IMR-90 (cell line): ENCODE measurements around the gene SORD. TPM values are rescaled to one million over a fixed set of nuclear protein-coding genes. Genes with fewer than 3 reads are reported as not detected.
"Not testable (repeated sequence)": the region's sequence is repeated elsewhere in the genome, so short reads cannot be mapped to it uniquely, and the experiment has no call there.

Experiments
- ATAC-seq: fragments of 200-7000 bp; cut with Tn5 transposase; 2 replicates; pipeline ENCODE4 v1.9.1; 2020; ENCODE audit warnings: low read depth, mild to moderate bottlenecking, moderate library complexity
- BruUV-seq: library from RNA; stranded (reverse); fragments of 400-500 nt; replicated peaks from 2 replicates; lab custom pipeline; 2021; lab: Mats Ljungman, UMichigan
- CTCF ChIA-PET: fragments of 300-600 bp; formaldehyde crosslinking; extraction: SDS; loops from one replicate; lab custom pipeline; 2021; ENCODE audit warnings: antibody characterized with exemption; lab: Yijun Ruan, JAX
- POLR2A ChIA-PET: fragments of 300-600 bp; sonication (Branson Sonifier 250); formaldehyde crosslinking; loops from one replicate; lab custom pipeline; 2022; ENCODE audit warnings: antibody characterized with exemption; ENCODE audit not compliant: unreplicated experiment; lab: Charles Lee
- DNase-seq: peaks from one replicate; pipeline ENCODE4 v3.0.0; 2013
- H2AFZ ChIP-seq: replicated peaks from 2 replicates; pipeline ENCODE3; 2013; ENCODE audit warnings: low read length, mild to moderate bottlenecking; ENCODE audit not compliant: poor library complexity
- H2AK5ac ChIP-seq: 2 replicates; pipeline ENCODE4 v1.6.1; 2013; ENCODE audit warnings: low read depth, low read length, inconsistent platforms
- H2AK9ac ChIP-seq: replicated peaks from 2 replicates; pipeline ENCODE3; 2013; ENCODE audit warnings: mild to moderate bottlenecking, low read depth, low read length, moderate library complexity; ENCODE audit not compliant: poor library complexity
- H2BK120ac ChIP-seq: 2 replicates; pipeline ENCODE4 v1.6.1; 2013; ENCODE audit warnings: low read depth, low read length, inconsistent platforms
- H2BK15ac ChIP-seq: 3 replicates; pipeline ENCODE4 v1.6.1; 2013; ENCODE audit warnings: low read depth, low read length, inconsistent platforms
- H2BK20ac ChIP-seq: 2 replicates; pipeline ENCODE4 v1.6.1; 2013; ENCODE audit warnings: low read depth, mild to moderate bottlenecking, inconsistent platforms, low read length, moderate library complexity
- H2BK5ac ChIP-seq: 2 replicates; pipeline ENCODE4 v1.6.1; 2013; ENCODE audit warnings: mild to moderate bottlenecking, low read depth, low read length, inconsistent platforms; ENCODE audit not compliant: poor library complexity, severe bottlenecking
- H3K14ac ChIP-seq: replicated peaks from 2 replicates; pipeline ENCODE4 v1.6.1; 2013; ENCODE audit warnings: low read depth, low read length, inconsistent platforms
- H3K18ac ChIP-seq: 2 replicates; pipeline ENCODE4 v1.6.1; 2013; ENCODE audit warnings: low read depth, low read length, control low read depth
- H3K23ac ChIP-seq: 2 replicates; pipeline ENCODE4 v1.6.1; 2013; ENCODE audit warnings: low read depth, low read length, inconsistent platforms
- H3K27ac ChIP-seq: 2 replicates; pipeline ENCODE4 v1.5.1; 2013; ENCODE audit warnings: mild to moderate bottlenecking, control low read depth, low read length; ENCODE audit not compliant: insufficient read depth
- H3K27me3 ChIP-seq: 2 replicates; pipeline ENCODE4 v1.6.1; 2013; ENCODE audit warnings: low read length; ENCODE audit not compliant: control insufficient read depth, insufficient read depth
- H3K36me3 ChIP-seq: 2 replicates; pipeline ENCODE4 v1.6.1; 2013; ENCODE audit warnings: low read length, mixed read lengths; ENCODE audit not compliant: control insufficient read depth, insufficient read depth
- H3K4ac ChIP-seq: 2 replicates; pipeline ENCODE4 v1.6.1; 2013; ENCODE audit warnings: low read depth, low read length, inconsistent platforms
- H3K4me1 ChIP-seq: 2 replicates; pipeline ENCODE4 v1.6.1; 2013; ENCODE audit warnings: low read length, mixed read lengths; ENCODE audit not compliant: control insufficient read depth, insufficient read depth
- H3K4me2 ChIP-seq: 2 replicates; pipeline ENCODE4 v1.6.1; 2013; ENCODE audit warnings: low read depth, mild to moderate bottlenecking, control low read depth, low read length, moderate library complexity
- H3K4me3 ChIP-seq: 2 replicates; pipeline ENCODE4 v1.5.1; 2013; ENCODE audit warnings: low read depth, mild to moderate bottlenecking, control low read depth, low read length, moderate library complexity; ENCODE audit not compliant: insufficient read depth
- H3K56ac ChIP-seq: 2 replicates; pipeline ENCODE4 v1.6.1; 2013; ENCODE audit warnings: low read length, inconsistent platforms; ENCODE audit not compliant: insufficient read depth; ENCODE audit errors: extremely low read depth
- H3K79me1 ChIP-seq, 2 experiments: 2 replicates each; pipeline ENCODE4 v1.6.1; 2013; ENCODE audit warnings: low read length in 2 of 2, inconsistent platforms in 1 of 2, low read depth in 1 of 2
- H3K9ac ChIP-seq: 2 replicates; pipeline ENCODE4 v1.6.1; 2013; ENCODE audit warnings: low read depth, low read length, control low read depth
- H3K9me1 ChIP-seq: 2 replicates; pipeline ENCODE4 v1.6.1; 2013; ENCODE audit warnings: low read length, inconsistent platforms; ENCODE audit not compliant: insufficient read depth
- H3K9me3 ChIP-seq: 2 replicates; pipeline ENCODE4 v1.6.1; 2013; ENCODE audit warnings: low read length; ENCODE audit not compliant: control insufficient read depth, insufficient read depth
- H4K20me1 ChIP-seq: 2 replicates; pipeline ENCODE4 v1.6.1; 2013; ENCODE audit warnings: low read length, inconsistent platforms; ENCODE audit not compliant: insufficient read depth
- H4K5ac ChIP-seq: 2 replicates; pipeline ENCODE4 v1.6.1; 2013; ENCODE audit warnings: mild to moderate bottlenecking, low read depth, low read length, control low read depth
- H4K8ac ChIP-seq, 2 experiments: 2 replicates each; pipeline ENCODE4 v1.6.1; 2013; ENCODE audit warnings: low read depth in 2 of 2, low read length in 2 of 2, control low read depth in 1 of 2, inconsistent platforms in 1 of 2
- H4K91ac ChIP-seq: 2 replicates; pipeline ENCODE4 v1.6.1; 2013; ENCODE audit warnings: low read depth, low read length, inconsistent platforms; ENCODE audit not compliant: insufficient read depth
- WGBS, 2 experiments: methylation state at CpG; one replicate each; pipeline versions ENCODE4 v1.1.5 to v1.1.7; 2013; ENCODE audit warnings: missing lambda C conversion rate in 2 of 2; ENCODE audit not compliant: insufficient read length in 1 of 2; ENCODE audit errors: extremely low coverage in 2 of 2; 5-methylcytosine and 5-hydroxymethylcytosine counted together
- dilution Hi-C: fragments of 300-500 bp; cut with HindIII; formaldehyde crosslinking; loops from one replicate; pipeline ENCODE4 v1.14.3; 2018; ENCODE audit warnings: low sequenced_read_pairs; ENCODE audit not compliant: unreplicated experiment
- in situ Hi-C: fragments of 300-500 bp; cut with MboI; formaldehyde crosslinking; loops from 3 replicates; pipeline ENCODE4 v1.14.3; 2019; ENCODE audit warnings: low sequenced_read_pairs, inconsistent platforms, mixed read lengths
- intact Hi-C: fragments of 100-400 bp; cut with micrococcal nuclease; formaldehyde crosslinking; loops from 2 replicates; pipeline ENCODE4 v1.10.0; 2022
- polyA plus RNA-seq, 3 experiments: library from polyadenylated mRNA; depleted of rRNA; stranded (reverse); fragments of >200 nt; gene quantifications; 2 replicates each; pipeline ENCODE4 v1.2.3, GENCODE V29; 2012; ENCODE audit warnings: low replicate concordance in 1 of 3
- total RNA-seq: library from RNA; depleted of rRNA; stranded (reverse); fragments of >200 nt; gene quantifications from 2 replicates; pipeline ENCODE4 v1.2.3, GENCODE V29; 2012

Gene SORD
- total and polyA plus RNA-seq, 2 of the 4 experiments (the other 2 are of a cell fraction), result 27.6 to 34.2 TPM

GRCh38 chr15:45024649-45025048 lies 1.7 kb downstream of the SORD start:
- H3K4ac ChIP-seq, H4K5ac ChIP-seq, H4K91ac ChIP-seq, H2AK5ac ChIP-seq, H2AK9ac ChIP-seq, H3K14ac ChIP-seq, H3K56ac ChIP-seq, H3K18ac ChIP-seq, H3K23ac ChIP-seq, H4K8ac ChIP-seq, dilution Hi-C loops, H3K9me1 ChIP-seq, BruUV-seq, H2BK5ac ChIP-seq, H2BK120ac ChIP-seq, POLR2A ChIA-PET, H2BK20ac ChIP-seq, DNase-seq, H2BK15ac ChIP-seq, H3K9ac ChIP-seq, H3K27ac ChIP-seq, H3K9me3 ChIP-seq, H3K36me3 ChIP-seq, CTCF ChIA-PET, H3K27me3 ChIP-seq, H3K4me3 ChIP-seq, ATAC-seq, H3K4me1 ChIP-seq, H4K20me1 ChIP-seq, H2AFZ ChIP-seq, H3K4me2 ChIP-seq: not testable (repeated sequence)
- in situ Hi-C loops, result loop anchor here (5.0 kb wide), 1 partner anchor 157 kb away; no protein-coding TSS in a partner anchor
- WGBS, 2 experiments, result 20% methylated on average over 1 of the region's 3 CpGs; no CpG with 5 or more reads in 1 of the 2 experiments
- intact Hi-C loops, result loop anchor here (5.0 kb wide), 2 partner anchors 68 to 157 kb away; no protein-coding TSS in a partner anchor
- H3K79me1 ChIP-seq, result peaks cover 3 to 13% of the 10 kb centered on the region in 2 experiments; a peak in 2 of 4 replicates

- H4K20me1 ChIP-seq, POLR2A ChIA-PET, H3K23ac ChIP-seq, H2BK20ac ChIP-seq, H3K36me3 ChIP-seq, H2BK120ac ChIP-seq, H3K27ac ChIP-seq, H2BK15ac ChIP-seq, CTCF ChIA-PET, H2AFZ ChIP-seq, H3K4me1 ChIP-seq, H2BK5ac ChIP-seq, BruUV-seq, H4K5ac ChIP-seq, H3K4me3 ChIP-seq, H3K9ac ChIP-seq, dilution Hi-C loops, H2AK9ac ChIP-seq, H4K8ac ChIP-seq, DNase-seq, H3K18ac ChIP-seq, ATAC-seq, H3K9me1 ChIP-seq, H4K91ac ChIP-seq, H3K4me2 ChIP-seq, H2AK5ac ChIP-seq, H3K9me3 ChIP-seq, H3K14ac ChIP-seq, H3K56ac ChIP-seq, H3K4ac ChIP-seq, H3K27me3 ChIP-seq: not testable (repeated sequence)
- H3K79me1 ChIP-seq, result peaks cover 3 to 13% of the 10 kb centered on the region in 2 experiments; a peak in 2 of 4 replicates
- WGBS, 2 experiments, result no CpG with 5 or more reads among the region's 3 CpGs
- in situ Hi-C loops, result loop anchor here (5.0 kb wide), 1 partner anchor 158 kb away; no protein-coding TSS in a partner anchor
- intact Hi-C loops, result loop anchor here (5.0 kb wide), 1 partner anchor 158 kb away; no protein-coding TSS in a partner anchor
These were observed 2.6 kb downstream of the SORD start for GRCh38 chr15:45025627-45026026.
